HCT116 (cell line): Measurements from ENCODE around the gene PHACTR4. TPM values are rescaled to one million over a fixed set of nuclear protein-coding genes. Genes with fewer than 3 reads are reported as not detected.

Source experiments
- ATAC-seq: fragments of 200-7000 bp; cut with Tn5 transposase; 2 replicates; pipeline ENCODE4 v1.9.1; 2020; ENCODE audit warnings: mild to moderate bottlenecking, moderate library complexity
- BruUV-seq: library from RNA; stranded (reverse); fragments of 400-500 nt; replicated peaks from 2 replicates; lab custom pipeline; 2021; lab: Mats Ljungman, UMichigan
- CTCF ChIA-PET: fragments of 300-600 bp; sonication (Branson Sonifier 250); formaldehyde crosslinking; loops from one replicate; lab custom pipeline; 2021; ENCODE audit warnings: antibody characterized with exemption; lab: Charles Lee
- POLR2A ChIA-PET: fragments of 300-600, 350-600 bp; sonication (Branson Sonifier 250); formaldehyde crosslinking; loops from one replicate; lab custom pipeline; 2021; ENCODE audit warnings: antibody characterized with exemption; lab: Charles Lee
- RAD21 ChIA-PET, 2 experiments: fragments of 300-600 bp; sonication (Branson Sonifier 250); formaldehyde crosslinking; loops; one replicate each; lab custom pipeline; 2023; ENCODE audit warnings: low total read pairs in 2 of 2; ENCODE audit not compliant: uncharacterized antibody in 2 of 2, unreplicated experiment in 2 of 2, low non-redundant PET in 1 of 2; lab: Charles Lee
- DNase-seq: peaks from one replicate; pipeline ENCODE4 v3.0.0-alpha.2; 2010; ENCODE audit warnings: low read depth, low spot score
- H2AFZ ChIP-seq: fragments of 200-600 bp; shearing (Covaris generic), sonication (generic); 2 replicates; pipeline ENCODE4 v1.6.1; 2017; ENCODE audit warnings: low read depth, mixed run types, mixed read lengths, antibody characterized with exemption, low read length; ENCODE audit not compliant: poor library complexity, severe bottlenecking
- H3K27ac ChIP-seq: 2 replicates; pipeline ENCODE4 v1.5.1; 2012; ENCODE audit warnings: low read depth, low read length
- H3K27me3 ChIP-seq: fragments of 200-600 bp; sonication (generic); 2 replicates; pipeline ENCODE4 v1.6.1; 2016; ENCODE audit warnings: mixed run types, low read length, mixed read lengths; ENCODE audit not compliant: insufficient read depth
- H3K36me3 ChIP-seq, 2 experiments: fragments of 200-500 bp in 1 of 2; fragments of 200-600 bp in 1 of 2; sonication (Bioruptor generic) in 1 of 2; sonication (generic) in 1 of 2; 2 replicates each; pipeline versions ENCODE4 v1.5.1 to v1.6.1; 2014 to 2016; ENCODE audit warnings: low read length in 2 of 2, inconsistent platforms in 1 of 2, mixed read lengths in 1 of 2, mixed run types in 1 of 2; ENCODE audit not compliant: insufficient read depth in 2 of 2, control insufficient read depth in 1 of 2
- H3K4me1 ChIP-seq, 2 experiments: fragments of 200-600 bp in 1 of 2; sonication (generic) in 1 of 2; 2 replicates each; pipeline versions ENCODE4 v1.5.1 to v1.6.1; 2012 to 2017; ENCODE audit warnings: low read length in 2 of 2, inconsistent platforms in 1 of 2, mild to moderate bottlenecking in 1 of 2, mixed read lengths in 1 of 2, mixed run types in 1 of 2, moderate library complexity in 1 of 2; ENCODE audit not compliant: insufficient read depth in 2 of 2, control insufficient read depth in 1 of 2
- H3K4me2 ChIP-seq: fragments of 200-600 bp; sonication (generic); 2 replicates; pipeline ENCODE4 v1.6.1; 2017; ENCODE audit warnings: mixed run types, low read length, mixed read lengths
- H3K4me3 ChIP-seq, 2 experiments: fragments of 200-600 bp in 1 of 2; sonication (generic) in 1 of 2; replicated peaks in 1 of 2; 2 replicates each; pipeline ENCODE4 v1.5.1; 2011 to 2016; ENCODE audit warnings: low read length in 2 of 2, control low read depth in 1 of 2, low read depth in 1 of 2, mild to moderate bottlenecking in 1 of 2, mixed read lengths in 1 of 2, mixed run types in 1 of 2
- H3K79me2 ChIP-seq: fragments of 200-600 bp; sonication (generic); 2 replicates; pipeline ENCODE4 v1.6.1; 2017; ENCODE audit warnings: mild to moderate bottlenecking, mixed run types, low read length, moderate library complexity, mixed read lengths; ENCODE audit not compliant: insufficient read depth
- H3K9ac ChIP-seq: fragments of 200-600 bp; sonication (generic); 2 replicates; pipeline ENCODE4 v1.6.1; 2016; ENCODE audit warnings: low read length, mixed read lengths
- H3K9me2 ChIP-seq: fragments of 200-600 bp; sonication (generic), shearing (Covaris generic); 2 replicates; pipeline ENCODE4 v1.6.1; 2017; ENCODE audit warnings: mixed run types, mild to moderate bottlenecking, moderate library complexity; ENCODE audit not compliant: insufficient read depth
- H3K9me3 ChIP-seq, 2 experiments: fragments of 200-500 bp in 1 of 2; fragments of 200-600 bp in 1 of 2; sonication (Bioruptor generic) in 1 of 2; sonication (generic) in 1 of 2; 2 replicates each; pipeline ENCODE4 v1.6.1; 2014 to 2017; ENCODE audit warnings: low read length in 2 of 2, mixed read lengths in 2 of 2, inconsistent platforms in 1 of 2, low read depth in 1 of 2, mild to moderate bottlenecking in 1 of 2, mixed run types in 1 of 2, moderate library complexity in 1 of 2; ENCODE audit not compliant: control insufficient read depth in 1 of 2, insufficient read depth in 1 of 2
- H4K20me1 ChIP-seq: fragments of 200-600 bp; sonication (generic), shearing (Covaris generic); 2 replicates; pipeline ENCODE4 v1.6.1; 2017; ENCODE audit warnings: mixed run types, mild to moderate bottlenecking, moderate library complexity; ENCODE audit not compliant: insufficient read depth
- ATF3 ChIP-seq: IDR thresholded peaks from 2 replicates; pipeline ENCODE4 v1.6.1; 2012
- MAX ChIP-seq: IDR thresholded peaks from 2 replicates; pipeline ENCODE4 v1.6.1; 2012
- POLR2A ChIP-seq: IDR thresholded peaks from 2 replicates; pipeline ENCODE4 v1.7.0; 2011; ENCODE audit warnings: borderline replicate concordance; ENCODE audit not compliant: insufficient read depth, insufficient read length; ENCODE audit errors: extremely low read depth
- POLR2AphosphoS5 ChIP-seq: IDR thresholded peaks from 2 replicates; pipeline ENCODE4 v1.6.1; 2011; ENCODE audit warnings: mild to moderate bottlenecking, low read depth, low read length, moderate library complexity
- RAD21 ChIP-seq: IDR thresholded peaks from 2 replicates; pipeline ENCODE4 v1.6.1; 2012; ENCODE audit warnings: low read depth, mild to moderate bottlenecking
- REST ChIP-seq: IDR thresholded peaks from 2 replicates; pipeline ENCODE4 v1.6.1; 2012; ENCODE audit warnings: low read depth
- intact Hi-C: fragments of 100-400 bp; cut with micrococcal nuclease; formaldehyde crosslinking; loops from 2 replicates; pipeline ENCODE4 v1.10.0; 2022
- total RNA-seq: library from RNA; stranded (reverse); gene quantifications from one replicate; pipeline ENCODE4 v1.2.1, GENCODE V29; 2021; ENCODE audit not compliant: unreplicated experiment

PHACTR4 gene
- total RNA-seq, 1 experiment from 2014 or later: 36.0 TPM

GRCh38 chr1:28507247-28507645 is 137.7 kb downstream of the PHACTR4 start:
- no peaks in the 10 kb centered on the region for H3K9me2 ChIP-seq
- RAD21 ChIA-PET: interaction anchor here in 1 of 2 experiments (0.7 kb wide), 1 partner anchor 152 kb away, joined by 5 read pairs; no protein-coding TSS in a partner anchor
- POLR2A ChIA-PET: interaction anchor here (0.9 to 5.8 kb wide), 7 partner anchors 70 to 272 kb away, joined by 3 to 48 read pairs (median 5); partner anchors contain the start of genes ATP5IF1, MED18 and PHACTR4
- CTCF ChIA-PET: no interaction called here
- intact Hi-C loops: loop anchor here (5.0 kb wide), 2 partner anchors 230 to 260 kb away; partner anchors contain the start of gene YTHDF2
- no peak for DNase-seq
- peak overlapping the region; percentile 97 for H3K27ac ChIP-seq
- peaks cover 23 to 69% of the 10 kb centered on the region in 2 experiments for H3K4me1 ChIP-seq
- no peak for ATAC-seq
- peaks cover 22 to 36% of the 10 kb centered on the region in 2 experiments for H3K36me3 ChIP-seq
- peaks cover 17% of the 10 kb centered on the region; the same call in 1 of the 2 replicates for H4K20me1 ChIP-seq
- no peaks in the 10 kb centered on the region for H3K9me3 ChIP-seq
- peak overlapping the region; percentile 87 for H3K9ac ChIP-seq
- peak overlapping the region; percentile 78 for H3K4me2 ChIP-seq
- no peaks in the 10 kb centered on the region for H3K27me3 ChIP-seq
- BruUV-seq: no TSS peak
- peak overlapping the region; percentile 82 to 94 for H3K4me3 ChIP-seq
- peaks cover 40% of the 10 kb centered on the region for H3K79me2 ChIP-seq
- H2AFZ ChIP-seq: no peak overlapping the region
- no peak for TF ChIP-seq ATF3
- TF ChIP-seq RAD21: no peak
- peak; percentile 19 for TF ChIP-seq POLR2A

- ChIA-PET RAD21 (interaction anchor here in 1 of 2 experiments (0.7 kb wide), 1 partner anchor 152 kb away, joined by 5 read pairs; no protein-coding TSS in a partner anchor), CTCF (interaction anchor here (0.5 kb wide), 1 partner anchor 80 kb away, joined by 3 read pairs; no protein-coding TSS in a partner anchor), POLR2A (interaction anchor here (0.8 to 5.8 kb wide), 11 partner anchors 21 to 272 kb away, joined by 3 to 48 read pairs (median 5); partner anchors contain the start of genes ATP5IF1, MED18, PHACTR4 and TAF12)
- TF ChIP-seq REST: no peak
- no peak for TF ChIP-seq ATF3
- peak; percentile 67 for TF ChIP-seq POLR2AphosphoS5
- no peak for TF ChIP-seq MAX
- Histone ChIP-seq H3K9me2 (no peaks in the 10 kb centered on the region), H4K20me1 (peaks cover 17% of the 10 kb centered on the region; the same call in 1 of the 2 replicates), H3K4me1 (peaks cover 23 to 72% of the 10 kb centered on the region in 2 experiments), H3K27me3 (no peaks in the 10 kb centered on the region), H3K4me3 (peak overlapping the region; percentile 82 to 94), H2AFZ (no peak overlapping the region), H3K9ac (peak overlapping the region; percentile 87), H3K9me3 (no peaks in the 10 kb centered on the region), H3K27ac (peak overlapping the region; percentile 97), H3K36me3 (peaks cover 26 to 36% of the 10 kb centered on the region in 2 experiments), H3K79me2 (peaks cover 40% of the 10 kb centered on the region), H3K4me2 (peak overlapping the region; percentile 78)
- DNase-seq: no peak
- intact Hi-C loops: loop anchor here (5.0 kb wide), 2 partner anchors 229 to 261 kb away; partner anchors contain the start of gene YTHDF2
- no TSS peak for BruUV-seq
- ATAC-seq: no peak
These were observed 138.3 kb downstream of the PHACTR4 start for GRCh38 chr1:28507646-28508434.
